Progenitor cell of endocrine pancreas (in vitro differentiated cells): ENCODE measurements around the gene FGF22. TPM values are rescaled to one million over a fixed set of nuclear protein-coding genes. Genes with fewer than 3 reads are reported as not detected.
"Not testable (repeated sequence)": the region's sequence is repeated elsewhere in the genome, so short reads cannot be mapped to it uniquely, and the experiment has no call there.

ENCODE experiments used
- DNase-seq: peaks from one replicate; pipeline ENCODE4 v3.0.0; 2021; ENCODE audit warnings: low spot score; ENCODE audit not compliant: unreplicated experiment
- H3K27ac Mint-ChIP-seq: 2 replicates; pipeline ENCODE4 v1.8.0; 2021; ENCODE audit warnings: mild to moderate bottlenecking, moderate library complexity, mixed read lengths
- H3K27me3 Mint-ChIP-seq: 2 replicates; pipeline ENCODE4 v1.8.0; 2021; ENCODE audit warnings: mixed read lengths
- H3K36me3 Mint-ChIP-seq: 2 replicates; pipeline ENCODE4 v1.8.0; 2022; ENCODE audit warnings: mixed read lengths; ENCODE audit not compliant: insufficient read depth
- H3K4me1 Mint-ChIP-seq: 2 replicates; pipeline ENCODE4 v1.8.0; 2021; ENCODE audit warnings: low read depth, mixed read lengths
- H3K4me3 Mint-ChIP-seq: 2 replicates; pipeline ENCODE4 v1.8.0; 2021; ENCODE audit warnings: low read depth, mild to moderate bottlenecking, moderate library complexity, mixed read lengths
- H3K9me3 Mint-ChIP-seq: 2 replicates; pipeline ENCODE4 v1.8.0; 2021; ENCODE audit warnings: low read depth, mixed read lengths
- CTCF ChIP-seq: fragments of 200-600 bp; sonication (generic); IDR thresholded peaks from one replicate; pipeline ENCODE4 v1.5.0; 2021; ENCODE audit warnings: antibody characterized with exemption, mild to moderate bottlenecking; ENCODE audit not compliant: unreplicated experiment
- total RNA-seq: library from RNA; stranded (reverse); gene quantifications from 2 replicates; pipeline ENCODE4 v1.2.1, GENCODE V29; 2021

The FGF22 gene
- total RNA-seq, 1 donor from 2014 or later, result 0.43 TPM

GRCh38 chr19:604355-604754, 35.3 kb upstream of the FGF22 start:
- H3K4me3 Mint-ChIP-seq, result no peak overlapping the region
- H3K9me3 Mint-ChIP-seq, result peaks cover 4% of the 10 kb centered on the region
- no peak for TF ChIP-seq CTCF
- no peak overlapping the region for H3K27ac Mint-ChIP-seq
- peaks cover 8% of the 10 kb centered on the region for H3K27me3 Mint-ChIP-seq
- no peak for DNase-seq
- no peaks in the 10 kb centered on the region for H3K36me3 Mint-ChIP-seq
- no peaks in the 10 kb centered on the region for H3K4me1 Mint-ChIP-seq

GRCh38 chr19:605061-605971, 34.4 kb upstream of the FGF22 start:
- H3K27me3 Mint-ChIP-seq, H3K4me3 Mint-ChIP-seq, DNase-seq: not testable (repeated sequence)

GRCh38 chr19:607301-608154, 32.2 kb upstream of the FGF22 start:
- H3K4me3 Mint-ChIP-seq, result no peak overlapping the region
- H3K9me3 Mint-ChIP-seq, result no peaks in the 10 kb centered on the region
- no peaks in the 10 kb centered on the region for H3K36me3 Mint-ChIP-seq
- H3K27ac Mint-ChIP-seq, result no peak overlapping the region
- no peak for TF ChIP-seq CTCF
- DNase-seq, result no peak
- peaks cover 1% of the 10 kb centered on the region for H3K27me3 Mint-ChIP-seq
- no peaks in the 10 kb centered on the region for H3K4me1 Mint-ChIP-seq

More at GRCh38 chr19:605061-605971, 34.4 kb upstream of the FGF22 start:
- H3K27ac Mint-ChIP-seq, H3K36me3 Mint-ChIP-seq, H3K4me1 Mint-ChIP-seq, H3K9me3 Mint-ChIP-seq: not testable (repeated sequence)

- H3K27ac Mint-ChIP-seq, result no peak overlapping the region
- no peaks in the 10 kb centered on the region for H3K9me3 Mint-ChIP-seq
- no peaks in the 10 kb centered on the region for H3K4me1 Mint-ChIP-seq
- no peaks in the 10 kb centered on the region for H3K27me3 Mint-ChIP-seq
- no peaks in the 10 kb centered on the region for H3K36me3 Mint-ChIP-seq
- no peak overlapping the region for H3K4me3 Mint-ChIP-seq
- TF ChIP-seq CTCF, result no peak
- DNase-seq, result no peak
These were observed 31.3 kb upstream of the FGF22 start for GRCh38 chr19:608155-609003.

GRCh38 chr19:609004-609346, 30.7 kb upstream of the FGF22 start:
- no peaks in the 10 kb centered on the region for H3K36me3 Mint-ChIP-seq

More at GRCh38 chr19:609004-609346, 30.7 kb upstream of the FGF22 start:
- DNase-seq, result no peak
- Mint-ChIP-seq H3K4me1 (no peaks in the 10 kb centered on the region), H3K27me3 (no peaks in the 10 kb centered on the region), H3K9me3 (no peaks in the 10 kb centered on the region), H3K4me3 (no peak overlapping the region), H3K27ac (no peak overlapping the region)
- no peak for TF ChIP-seq CTCF
